GM12878 (cell line): ENCODE data around the gene PFKFB3. TPM values are rescaled to one million over a fixed set of nuclear protein-coding genes. Genes with fewer than 3 reads are reported as not detected.

Source experiments
- ATAC-seq: fragments of 200-7000 bp; cut with Tn5 transposase; 3 replicates; pipeline ENCODE4 v1.9.1; 2020; ENCODE audit warnings: mild to moderate bottlenecking, moderate library complexity
- BruUV-seq: library from RNA; stranded (reverse); fragments of 400-500 nt; replicated peaks from 2 replicates; lab custom pipeline; 2021; lab: Mats Ljungman, UMichigan
- CTCF ChIA-PET: fragments of 300-600 bp; sonication (Branson Sonifier 250); formaldehyde crosslinking; extraction: SDS; loops from one replicate; lab custom pipeline; 2021; ENCODE audit warnings: inconsistent platforms; lab: Yijun Ruan, JAX
- POLR2A ChIA-PET: fragments of 350-600 bp; formaldehyde crosslinking; extraction: SDS; loops from one replicate; lab custom pipeline; 2021; ENCODE audit warnings: inconsistent platforms; lab: Charles Lee
- RAD21 ChIA-PET: fragments of 300-600 bp; sonication (Branson Sonifier 250); formaldehyde crosslinking; loops from one replicate; lab custom pipeline; 2023; ENCODE audit warnings: antibody characterized with exemption; ENCODE audit not compliant: unreplicated experiment; lab: Charles Lee
- SMC1A ChIA-PET: fragments of 300-600 bp; sonication (Branson Sonifier 250); formaldehyde crosslinking; loops from one replicate; lab custom pipeline; 2023; ENCODE audit not compliant: unreplicated experiment, uncharacterized antibody; lab: Charles Lee
- DNase-seq: peaks from one replicate; pipeline ENCODE4 v3.0.0-alpha.2; 2011; ENCODE audit warnings: low read depth, low spot score
- FAIRE-seq: peaks from 3 replicates; lab custom pipeline; 2011; peaks lifted over from hg19 to GRCh38; lab: Jason Lieb, UNC
- H2AFZ ChIP-seq: 2 replicates; pipeline ENCODE4 v1.6.0; 2011; ENCODE audit warnings: low read depth, low read length, control low read depth; ENCODE audit not compliant: control insufficient read depth
- H3K27ac ChIP-seq: 2 replicates; pipeline ENCODE4 v1.5.1; 2011; ENCODE audit warnings: control low read depth; ENCODE audit not compliant: control insufficient read depth, insufficient read depth
- H3K27me3 ChIP-seq, 2 experiments: replicated peaks in 1 of 2; 2 replicates each; pipeline versions ENCODE4 v1.6.0 to v1.6.1; 2011; ENCODE audit warnings: low read length in 1 of 2; ENCODE audit not compliant: control insufficient read depth in 2 of 2, insufficient read depth in 2 of 2
- H3K36me3 ChIP-seq, 2 experiments: 2 replicates each; pipeline ENCODE4 v1.5.1; 2011; ENCODE audit warnings: low read length in 1 of 2; ENCODE audit not compliant: control insufficient read depth in 2 of 2, insufficient read depth in 2 of 2
- H3K4me1 ChIP-seq: 2 replicates; pipeline ENCODE4 v1.6.1; 2011; ENCODE audit warnings: mild to moderate bottlenecking, low read length, moderate library complexity, mixed read lengths; ENCODE audit not compliant: control insufficient read depth, insufficient read depth
- H3K4me2 ChIP-seq: 2 replicates; pipeline ENCODE4 v1.6.0; 2011; ENCODE audit warnings: control low read depth; ENCODE audit not compliant: control insufficient read depth, insufficient read depth
- H3K4me3 ChIP-seq: fragments of 200-600 bp; sonication (generic); 2 replicates; pipeline ENCODE4 v1.5.1; 2016
- H3K79me2 ChIP-seq: 2 replicates; pipeline ENCODE4 v1.6.0; 2011; ENCODE audit warnings: low read length; ENCODE audit not compliant: control insufficient read depth, insufficient read depth
- H3K9ac ChIP-seq: 2 replicates; pipeline ENCODE4 v1.8.0; 2011; ENCODE audit warnings: low read length, control low read depth, mixed read lengths; ENCODE audit not compliant: control insufficient read depth, insufficient read depth
- H3K9me3 ChIP-seq: replicated peaks from 3 replicates; pipeline ENCODE4 v1.5.1; 2011; ENCODE audit warnings: mild to moderate bottlenecking, low read length; ENCODE audit not compliant: control insufficient read depth, insufficient read depth
- H4K20me1 ChIP-seq: 2 replicates; pipeline ENCODE4 v1.6.0; 2011; ENCODE audit not compliant: control insufficient read depth, insufficient read depth
- BCL11A ChIP-seq: IDR thresholded peaks from 2 replicates; pipeline ENCODE4 v1.6.1; 2011; ENCODE audit warnings: low read depth, low read length
- BHLHE40 ChIP-seq, 2 experiments: fragments of 450-650 bp in 1 of 2; IDR thresholded peaks; 2 replicates each; pipeline ENCODE4 v1.6.1; 2011 to 2017; ENCODE audit warnings: low read depth in 2 of 2, borderline replicate concordance in 1 of 2, improper control_type of control experiment in 1 of 2, low read length in 1 of 2, mild to moderate bottlenecking in 1 of 2
- EZH2 ChIP-seq: IDR thresholded peaks from 2 replicates; pipeline ENCODE4 v1.6.1; 2012; ENCODE audit warnings: low read depth, mild to moderate bottlenecking, control low read depth, inconsistent platforms, low read length, borderline replicate concordance; ENCODE audit not compliant: control insufficient read depth
- JUND ChIP-seq: IDR thresholded peaks from 2 replicates; pipeline ENCODE4 v1.6.1; 2012; ENCODE audit warnings: low read depth, mild to moderate bottlenecking, low read length, improper control_type of control experiment, moderate library complexity
- MEF2A ChIP-seq: IDR thresholded peaks from 2 replicates; pipeline ENCODE4 v1.6.1; 2011; ENCODE audit warnings: low read depth, mild to moderate bottlenecking, low read length, moderate library complexity; ENCODE audit not compliant: insufficient read depth
- NRF1 ChIP-seq: conservative IDR thresholded peaks from 2 replicates; pipeline ENCODE4 v1.6.1; 2011; ENCODE audit warnings: mild to moderate bottlenecking, low read depth, low read length, improper control_type of control experiment
- PBX3 ChIP-seq: IDR thresholded peaks from 2 replicates; pipeline ENCODE4 v1.6.1; 2011; ENCODE audit warnings: mild to moderate bottlenecking, low read depth, low read length, moderate library complexity; ENCODE audit not compliant: insufficient replicate concordance
- PRDM15 ChIP-seq: fragments of 450-650 bp; formaldehyde crosslinking; IDR thresholded peaks from 2 replicates; pipeline ENCODE4 v1.4.0; 2020; ENCODE audit warnings: mild to moderate bottlenecking, moderate library complexity
- SMAD5 ChIP-seq: IDR thresholded peaks from 2 replicates; pipeline ENCODE4 v1.6.1; 2016; ENCODE audit warnings: antibody characterized with exemption, low read depth
- ZZZ3 ChIP-seq: IDR thresholded peaks from 2 replicates; pipeline ENCODE4 v1.6.1; 2011; ENCODE audit warnings: low read depth; ENCODE audit not compliant: control insufficient read depth, insufficient read length
- WGBS: methylation state at CpG from one replicate; pipeline ENCODE4 v1.1.6; 2016; ENCODE audit warnings: low lambda C conversion rate; ENCODE audit not compliant: insufficient replicate concordance, insufficient coverage; ENCODE audit errors: missing lambda C conversion rate; 5-methylcytosine and 5-hydroxymethylcytosine counted together
- in situ Hi-C: fragments of 300-500 bp; cut with MboI; formaldehyde crosslinking; loops from 9 replicates; pipeline ENCODE4 v1.14.3; 2018; ENCODE audit warnings: mixed read lengths
- intact Hi-C: fragments of 100-400 bp; cut with micrococcal nuclease; formaldehyde crosslinking; loops from one replicate; pipeline ENCODE4 v1.14.2; 2022; ENCODE audit not compliant: unreplicated experiment
- polyA plus RNA-seq, 11 experiments: library from polyadenylated mRNA; depleted of rRNA in 4 of 11; unstranded in 6 of 11; stranded (reverse) in 5 of 11; fragments of >200 nt; fragmentation: Nextera tagmentation in 4 of 11; fragmentation: Illumina TruSeq in 1 of 11; extraction: Ambion mirVana in 4 of 11; extraction: Trizol in 1 of 11; gene quantifications; 1 replicate in 1 of 11; 2 replicates in 10 of 11; pipeline versions ENCODE4 v1.2.1 to v1.2.3, GENCODE V29; 2011 to 2016; ENCODE audit warnings: inconsistent platforms in 2 of 11, missing spikeins in 2 of 11, low read depth in 1 of 11
- total RNA-seq, 4 experiments: library from RNA; depleted of rRNA in 3 of 4; stranded (reverse); fragments of >200 nt in 3 of 4; fragmentation: Illumina TruSeq in 1 of 4; extraction: Trizol in 1 of 4; gene quantifications; 2 replicates each; pipeline versions ENCODE4 v1.2.1 to v1.2.3, GENCODE V29; 2013 to 2021

Gene PFKFB3
- total and polyA plus RNA-seq, 10 of the 15 experiments (the other 5 are each of a cell fraction or from before 2014, with no cell fraction given) = 1.6 to 46.7 (median 13.7) TPM

DNA sequence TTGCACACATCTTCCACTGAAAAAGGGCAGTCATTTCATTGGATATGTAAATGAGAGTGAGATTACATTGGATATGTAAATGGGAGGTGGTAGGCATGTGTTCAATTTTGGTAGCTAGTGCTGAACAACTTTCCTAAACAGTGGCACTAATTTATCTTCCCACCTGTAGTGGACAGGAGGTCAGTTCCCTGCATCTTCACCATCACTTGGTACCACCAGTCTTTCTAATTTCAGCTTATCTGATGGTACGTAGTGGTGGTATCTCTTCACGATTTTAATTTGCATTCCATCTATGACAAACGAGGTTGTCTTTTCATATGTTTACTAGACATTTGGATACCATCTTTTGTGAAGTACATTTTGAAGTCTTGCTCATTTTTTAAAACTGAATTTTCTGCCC, 58.1 kb downstream of the PFKFB3 start:
- H4K20me1 ChIP-seq = no peaks in the 10 kb centered on the region
- intact Hi-C loops = no loop called here
- RAD21 ChIA-PET = no interaction called here
- no peaks in the 10 kb centered on the region for H3K4me1 ChIP-seq
- TF ChIP-seq EZH2 (no peak), JUND (no peak), BCL11A (no peak), MEF2A (no peak), BHLHE40 (IDR thresholded peaks at IDR 0.05; ENCODE audit: borderline replicate concordance in 1 of 2, low read depth in 2 of 2, low read length in 1 of 2) (no peak), ZZZ3 (no peak), SMAD5 (no peak), PRDM15 (CRISPR knock-in tag) (no peak), NRF1 (no peak), PBX3 (no peak)
- H3K9me3 ChIP-seq = peaks cover 4% of the 10 kb centered on the region; the same call in 2 of the 3 replicates
- H3K9ac ChIP-seq = no peak overlapping the region
- no TSS peak for BruUV-seq
- CTCF ChIA-PET = no interaction called here
- in situ Hi-C loops = no loop called here
- no peak for ATAC-seq
- no peaks in the 10 kb centered on the region for H3K79me2 ChIP-seq
- H3K4me2 ChIP-seq = no peak overlapping the region
- H3K27ac ChIP-seq = no peak overlapping the region
- no peaks in the 10 kb centered on the region for H3K27me3 ChIP-seq
- H2AFZ ChIP-seq = no peak overlapping the region
- H3K4me3 ChIP-seq = no peak overlapping the region
- SMC1A ChIA-PET = no interaction called here
- 17% methylated on average over 3 of the region's 3 CpGs for WGBS
- no peaks in the 10 kb centered on the region for H3K36me3 ChIP-seq
- POLR2A ChIA-PET = no interaction called here
- FAIRE-seq = no peak
- no peak for DNase-seq
